Astrocyte of the cerebellum (primary cell): Measurements from ENCODE around the gene PRRT4.

Experiments used
- DNase-seq: peaks from one replicate; pipeline ENCODE4 v3.0.0-alpha.2; 2011; ENCODE audit warnings: low read depth
- H3K4me3 ChIP-seq: 2 replicates; pipeline ENCODE4 v1.5.1; 2011; ENCODE audit warnings: mild to moderate bottlenecking, low read depth, low read length, moderate library complexity
- CTCF ChIP-seq: IDR thresholded peaks from 2 replicates; pipeline ENCODE4 v1.5.1; 2012; ENCODE audit warnings: low read length, low read depth, moderate library complexity, mild to moderate bottlenecking; ENCODE audit errors: missing control alignments
- in situ Hi-C: cut with HindIII; loops from 2 replicates; pipeline ENCODE4 v1.10.0; 2017; ENCODE audit warnings: low sequenced_read_pairs

The PRRT4 gene

GRCh38 chr7:128361411-128362379 is at the start of gene PRRT4:
PRRT4 (minus strand) TSS chr7:128361690.
- peak within 1 kb of the TSS; percentile 30 for H3K4me3 ChIP-seq
- in situ Hi-C loops, result no loop called here
- TF ChIP-seq CTCF, result no peak
- no peak for DNase-seq

- no peak for DNase-seq
- no peak for TF ChIP-seq CTCF
- H3K4me3 ChIP-seq, result peak overlapping the region; percentile 52
- in situ Hi-C loops, result no loop called here
These were observed 48.9 kb upstream of the PRRT4 start for GRCh38 chr7:128410451-128410753.

- in situ Hi-C loops, result no loop called here
- H3K4me3 ChIP-seq, result peak within 1 kb of the TSS; percentile 52
- TF ChIP-seq CTCF, result no peak
- DNase-seq, result peak; percentile 69
These were observed 48.3 kb upstream of the PRRT4 start, which contains the start of gene IMPDH1 for GRCh38 chr7:128409596-128410450. IMPDH1 (minus strand) TSS chr7:128409982; CDS start chr7:128409901, 81 bp downstream.

GRCh38 chr7:128408709-128409595 is 47.5 kb upstream of the PRRT4 start:
- in situ Hi-C loops, result no loop called here
- peak overlapping the region; percentile 52 for H3K4me3 ChIP-seq
- TF ChIP-seq CTCF, result no peak
- no peak for DNase-seq

- TF ChIP-seq CTCF, result no peak
- no peak overlapping the region for H3K4me3 ChIP-seq
- in situ Hi-C loops, result no loop called here
- DNase-seq, result no peak
These were observed 46.5 kb upstream of the PRRT4 start for GRCh38 chr7:128407751-128408708.
